NCI-H1417 treated with DMSO at 0.1 percent for 48 hours (cell line): ENCODE results near the gene C1orf87.
"Not testable (repeated sequence)": the region's sequence is repeated elsewhere in the genome, so short reads cannot be mapped to it uniquely, and the experiment has no call there.

Experiments used
- DNase-seq: peaks from one replicate; lab custom pipeline; 2025; lab: John Stamatoyannopoulos, UW

C1orf87 gene

DNA sequence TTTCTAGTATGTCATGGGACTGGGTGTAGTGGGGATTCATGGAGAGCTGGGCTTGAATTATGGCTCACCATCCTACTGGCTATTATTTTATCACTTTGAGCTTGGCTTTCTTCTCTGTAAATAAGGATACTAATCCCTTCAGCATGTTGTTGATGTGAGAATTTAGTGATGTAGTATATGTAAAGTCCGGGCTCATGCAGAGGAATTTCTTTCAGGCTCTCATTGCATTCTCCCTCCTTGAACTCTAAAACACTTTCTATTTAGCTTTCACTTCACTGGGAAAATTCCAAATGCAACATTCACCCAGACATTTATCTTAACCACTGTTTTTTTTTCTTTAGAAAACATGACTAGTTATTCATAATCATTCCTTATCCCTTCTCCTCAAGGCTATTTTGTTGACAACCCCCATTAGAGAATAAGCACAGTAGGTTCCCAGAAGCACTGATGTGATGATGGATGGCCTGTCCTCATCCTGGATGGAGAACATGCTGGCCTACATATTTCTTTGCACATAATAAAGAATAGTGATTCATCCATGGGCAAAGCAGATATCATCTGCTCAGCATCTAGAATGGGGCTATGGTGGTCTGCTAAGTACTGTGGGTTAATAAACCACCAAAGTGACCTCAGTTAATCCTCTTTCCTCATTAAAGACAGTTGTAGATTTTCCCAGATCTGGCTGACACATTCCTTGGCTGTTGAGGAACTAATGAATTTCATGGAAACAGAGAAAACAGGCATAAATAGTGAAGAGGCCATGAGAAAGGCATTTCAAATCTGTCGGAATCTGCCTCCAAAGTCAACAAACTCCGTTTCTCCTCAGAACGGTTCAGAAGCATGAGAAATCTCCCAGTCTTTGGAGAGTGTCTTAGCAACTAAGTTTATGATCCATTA is 79.0 kb downstream of the C1orf87 start:
- no peak for DNase-seq

DNA sequence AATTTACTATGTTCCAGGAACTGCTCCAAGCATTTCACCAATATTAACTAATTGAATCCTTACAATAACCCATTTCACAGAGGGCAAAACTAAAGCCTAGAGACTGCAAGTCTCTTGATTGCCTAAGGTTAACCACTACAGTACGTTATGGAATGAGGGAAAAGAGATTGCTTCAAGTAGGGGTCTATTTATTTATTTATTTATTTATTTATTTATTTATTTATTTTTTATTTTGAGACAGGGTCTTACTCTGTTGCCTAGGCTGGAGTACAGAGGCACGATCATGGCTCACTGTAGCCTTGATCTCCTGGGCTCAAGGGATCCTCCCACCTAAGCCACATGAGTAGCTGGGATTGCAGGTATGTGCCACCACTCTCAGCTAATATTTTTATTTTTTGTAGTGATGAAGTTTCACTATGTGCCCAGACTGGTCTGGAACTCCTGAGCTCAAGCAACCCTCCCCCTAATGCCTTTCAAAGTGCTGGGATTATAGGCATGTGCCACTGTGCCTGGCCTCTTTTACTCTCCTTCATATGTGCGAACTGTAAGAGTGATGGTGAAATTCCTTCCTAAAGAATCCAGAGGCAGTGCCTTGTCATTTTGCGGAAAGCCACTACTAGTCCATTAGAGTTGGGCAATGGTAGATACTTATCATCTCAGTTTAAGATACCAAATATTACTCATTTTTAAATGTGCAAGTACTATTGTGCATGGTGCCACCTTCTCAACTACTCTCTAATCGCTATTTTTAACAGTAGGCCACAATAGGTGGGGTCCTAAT is 81.3 kb downstream of the C1orf87 start:
- no peak for DNase-seq

- DNase-seq = no peak
Measured at GRCh38 chr1:59990470-59990869, 83.1 kb downstream of the C1orf87 start.

DNA sequence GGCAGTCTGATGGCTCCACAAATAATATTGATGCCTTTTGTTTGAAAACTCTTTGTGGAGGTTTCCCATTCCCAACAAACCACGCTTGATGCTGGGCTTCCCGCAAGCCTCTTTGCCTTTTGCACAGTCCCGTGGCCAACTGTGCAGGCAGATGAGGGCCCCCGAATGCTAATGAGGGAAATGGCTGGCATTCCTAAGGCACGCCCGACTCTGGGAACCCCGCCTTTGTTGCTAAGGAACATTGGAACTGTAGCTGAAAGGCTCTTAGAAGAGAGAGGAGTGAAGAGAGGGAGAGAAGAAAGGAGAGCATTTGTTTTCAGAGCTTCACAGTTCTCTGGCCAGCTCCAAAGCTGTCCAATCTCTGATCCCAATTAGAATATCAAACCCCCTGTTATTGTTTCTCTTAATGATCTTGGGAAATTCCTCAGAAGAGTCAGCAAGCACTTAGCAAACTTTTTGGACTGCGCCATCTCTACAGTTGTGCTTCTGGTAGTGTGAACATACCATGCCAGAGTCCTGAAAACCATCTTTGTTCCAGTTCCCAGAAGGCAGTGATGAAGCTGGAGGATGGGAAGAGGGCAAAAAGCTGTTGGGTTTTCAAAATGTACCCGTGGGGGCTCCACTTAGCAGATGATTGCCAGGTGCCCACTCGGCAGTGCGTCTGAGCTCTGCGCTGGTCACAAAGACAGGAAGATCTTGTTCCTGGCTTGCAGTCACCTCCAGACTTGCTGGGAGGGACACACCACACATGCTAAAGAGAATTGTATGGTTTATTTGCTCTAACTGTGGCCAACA is 86.9 kb downstream of the C1orf87 start:
- no peak for DNase-seq

DNA sequence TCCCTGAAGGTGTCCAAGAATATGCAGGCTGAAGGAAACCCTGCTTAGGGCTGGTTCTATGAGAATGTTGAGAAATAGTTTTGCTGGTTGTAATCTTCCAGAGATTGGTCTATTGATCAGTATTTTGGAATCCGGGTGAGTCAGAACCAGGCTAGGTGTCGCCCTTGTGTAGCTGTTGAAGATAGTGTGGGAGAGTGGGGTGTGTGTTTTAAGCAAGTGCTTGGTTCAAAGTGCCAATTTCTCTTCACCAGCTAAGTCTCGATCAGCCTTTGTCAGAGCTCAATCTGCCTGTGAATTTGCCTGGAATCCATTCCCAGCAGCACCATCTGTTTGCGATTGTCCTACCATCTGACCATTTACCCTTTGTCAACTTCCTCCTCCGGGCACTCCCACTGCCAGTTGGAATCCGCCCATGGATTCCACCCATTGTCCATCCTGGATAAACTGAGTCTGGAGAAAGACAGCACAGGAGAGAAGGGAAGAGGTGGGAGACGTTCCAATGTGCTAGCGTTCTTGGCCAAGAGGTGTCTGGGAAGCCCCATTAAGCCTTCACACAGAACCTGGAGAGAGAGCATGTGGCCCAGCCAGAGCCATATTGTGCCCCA is 87.6 kb downstream of the C1orf87 start:
- no peak for DNase-seq

DNA sequence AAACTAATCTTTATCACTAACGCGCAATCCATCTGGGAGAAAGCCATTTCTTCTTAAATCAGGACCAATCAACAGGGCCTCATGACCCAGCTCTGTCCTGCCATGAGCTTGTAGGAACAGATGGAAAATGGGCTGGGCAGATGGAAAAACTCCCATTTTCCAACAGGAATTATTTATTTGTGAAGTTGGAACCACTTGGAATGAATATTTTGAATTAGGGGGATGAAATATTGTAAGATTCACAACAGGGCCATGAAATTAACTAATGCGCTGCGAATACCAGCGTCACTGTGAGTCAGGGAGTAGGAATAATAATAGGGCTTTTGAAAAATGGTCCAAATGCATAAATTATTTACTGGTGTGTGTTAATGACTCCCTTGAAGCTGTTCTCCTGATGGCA is 93.9 kb downstream of the C1orf87 start:
- DNase-seq = no peak

DNA sequence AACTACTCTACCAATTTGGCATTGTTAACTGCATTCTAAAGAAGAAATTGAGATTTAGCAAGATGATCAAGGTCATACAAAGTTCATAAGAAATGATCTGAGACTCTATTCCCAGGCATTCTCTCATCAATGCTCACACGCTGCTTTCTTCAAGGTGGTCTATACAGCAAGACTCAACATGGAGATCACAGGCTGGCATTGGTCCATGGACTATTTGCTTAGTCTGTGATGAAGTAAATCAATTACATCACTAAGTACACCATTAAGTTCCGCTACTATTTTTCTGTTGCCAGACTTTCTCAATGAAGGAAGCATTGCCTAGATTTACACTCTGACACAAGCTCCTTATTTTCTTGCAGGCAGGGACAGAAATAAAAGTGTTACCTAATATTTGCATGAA is 95.1 kb downstream of the C1orf87 start:
- no peak for DNase-seq

DNA sequence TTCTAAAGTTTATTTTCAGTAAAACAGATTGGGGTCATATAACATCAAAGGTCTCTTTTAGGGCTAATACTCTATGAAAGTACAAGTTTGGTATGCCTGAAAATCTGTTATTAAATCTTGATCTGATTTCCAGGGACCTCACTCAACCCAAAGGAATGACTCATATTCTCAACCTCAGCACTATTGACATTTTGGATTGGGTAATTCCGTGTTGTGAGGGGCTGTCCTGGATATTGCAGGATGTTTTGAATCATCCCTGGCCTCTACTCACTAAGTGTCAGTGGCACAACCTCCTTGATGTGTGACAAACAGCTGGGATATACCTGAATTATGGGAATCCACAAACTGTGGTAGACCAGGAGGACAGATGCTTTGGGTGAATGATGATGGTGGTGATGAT is 95.5 kb downstream of the C1orf87 start:
- DNase-seq = no peak

GRCh38 chr1:59977075-59977410 is 96.5 kb downstream of the C1orf87 start:
- no peak for DNase-seq

GRCh38 chr1:59976194-59977074 is 97.1 kb downstream of the C1orf87 start:
- DNase-seq = peak; percentile 5

- no peak for DNase-seq
Measured at GRCh38 chr1:59973719-59974118, 99.9 kb downstream of the C1orf87 start.

- DNase-seq = no peak
Measured at GRCh38 chr1:59972216-59972927, 101.2 kb downstream of the C1orf87 start.

DNA sequence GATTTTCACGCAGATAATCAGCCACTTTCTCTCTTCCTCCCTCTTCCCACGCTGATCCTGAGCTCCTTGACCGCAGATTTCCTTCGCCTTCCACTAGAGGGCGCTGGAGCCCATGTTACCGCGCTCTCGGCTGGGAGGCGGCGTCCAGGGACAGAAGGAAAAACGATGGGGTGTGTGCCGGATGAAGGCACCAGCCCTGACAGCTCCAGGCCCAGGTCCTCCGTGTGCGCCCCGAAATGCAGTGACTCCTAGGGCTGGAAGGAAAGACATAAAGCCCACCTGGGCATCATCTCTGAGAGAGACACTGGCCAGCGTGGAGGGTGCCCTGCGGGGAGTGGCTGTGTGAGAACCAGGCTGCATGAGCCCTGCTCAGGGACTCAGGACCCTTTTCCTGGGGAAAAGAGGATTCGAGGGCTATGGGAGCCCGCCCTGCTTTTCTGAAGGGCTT is 102.1 kb downstream of the C1orf87 start:
- DNase-seq = no peak

DNA sequence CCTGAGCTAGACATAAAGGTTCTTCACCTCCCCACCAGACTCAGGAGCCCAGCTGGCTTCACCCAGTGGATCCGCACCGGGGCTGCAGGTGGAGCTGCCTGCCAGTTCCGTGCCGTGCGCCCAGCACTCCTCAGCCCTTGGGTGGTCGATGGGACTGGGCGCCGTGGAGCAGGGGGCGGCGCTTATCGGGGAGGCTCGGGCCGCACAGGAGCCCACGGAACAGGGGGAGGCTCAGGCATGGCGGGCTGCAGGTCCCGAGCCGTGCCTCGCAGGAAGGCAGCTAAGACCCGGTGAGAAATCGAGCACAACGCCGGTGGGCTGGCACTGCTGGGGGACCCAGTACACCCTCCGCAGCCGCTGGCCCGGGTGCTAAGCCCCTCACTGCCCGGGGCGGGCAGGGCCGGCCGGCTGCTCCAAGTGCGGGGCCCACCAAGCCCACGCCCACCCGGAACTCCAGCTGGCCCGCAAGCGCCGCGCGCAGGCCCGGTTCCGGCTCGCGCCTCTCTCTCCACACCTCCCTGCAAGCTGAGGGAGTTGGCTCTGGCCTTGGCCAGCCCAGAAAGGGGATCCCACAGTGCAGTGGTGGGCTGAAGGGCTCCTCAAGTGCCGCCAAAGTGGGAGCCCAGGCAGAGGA is 103.9 kb downstream of the C1orf87 start:
- not testable (repeated sequence) for DNase-seq

DNA sequence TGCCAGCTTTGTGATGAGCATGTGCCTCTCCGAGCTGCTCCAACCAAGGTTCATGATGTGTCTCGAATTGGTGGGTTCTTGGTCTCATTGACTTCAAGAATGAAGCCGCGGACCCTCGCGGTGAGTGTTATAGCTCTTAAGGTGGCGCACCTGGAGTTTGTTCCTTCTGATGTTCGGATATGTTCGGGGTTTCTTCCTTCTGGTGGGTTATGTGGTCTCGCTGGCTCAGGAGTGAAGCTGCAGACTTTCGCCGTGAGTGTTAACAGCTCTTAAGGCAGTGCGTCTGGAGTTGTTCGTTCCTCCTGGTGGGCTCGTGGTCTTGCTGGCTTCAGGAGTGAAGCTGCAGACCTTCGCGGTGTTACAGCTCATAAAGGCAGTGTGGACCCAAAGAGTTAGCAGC is 104.8 kb downstream of the C1orf87 start:
- DNase-seq = not testable (repeated sequence)

DNA sequence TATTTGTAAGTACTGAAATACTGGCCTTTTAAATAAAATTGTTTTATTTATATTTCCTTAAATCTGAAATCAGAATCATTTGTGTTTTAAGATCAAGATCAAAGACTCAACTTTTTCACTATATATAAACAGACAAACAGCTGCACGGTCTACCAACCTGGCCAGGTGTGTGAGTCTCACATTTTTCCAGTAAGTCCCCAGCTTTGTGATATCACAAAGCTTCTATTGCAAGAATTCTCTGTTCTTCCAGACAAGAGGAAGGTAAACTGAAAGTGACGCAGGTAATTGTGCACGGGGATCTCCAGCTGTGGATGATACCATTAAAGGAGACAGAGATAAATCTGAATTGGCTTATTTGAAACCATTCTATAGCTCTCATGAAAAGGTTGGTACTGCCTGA is 105.8 kb downstream of the C1orf87 start:
- DNase-seq = no peak

- no peak for DNase-seq
Measured at GRCh38 chr1:59967141-59967697, 106.4 kb downstream of the C1orf87 start.

DNA sequence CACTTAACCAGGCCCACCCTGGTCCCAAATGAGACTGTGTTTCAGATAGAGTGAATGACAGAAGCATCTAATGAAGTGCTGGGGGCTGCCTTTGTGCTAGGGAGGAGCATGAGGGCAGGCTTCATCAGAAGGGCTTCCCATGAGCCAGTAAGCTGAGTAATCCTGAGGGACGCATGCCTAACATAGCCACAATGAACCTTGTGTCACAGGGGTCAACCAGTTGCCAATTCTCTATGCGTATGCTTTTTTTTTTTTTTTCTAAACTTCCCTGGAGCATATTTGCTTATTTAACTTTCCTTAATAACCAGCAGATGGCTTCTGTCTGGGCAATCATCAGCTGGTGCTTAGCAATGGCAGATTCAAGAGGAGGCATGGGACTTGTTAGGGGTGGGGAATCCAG is 121.5 kb downstream of the C1orf87 start:
- DNase-seq = no peak

- no peak for DNase-seq
Measured at GRCh38 chr1:59949648-59950047, 123.9 kb downstream of the C1orf87 start.

- DNase-seq = no peak
Measured at GRCh38 chr1:59948990-59949389, 124.6 kb downstream of the C1orf87 start.
